H1 (cell line): ENCODE results near the gene FBXO8. TPM values are rescaled to one million over a fixed set of nuclear protein-coding genes. Genes with fewer than 3 reads are reported as not detected.

Experiments
- BCL11A ChIP-seq, 2 experiments: IDR thresholded peaks; one replicate each; pipeline ENCODE4 v1.6.1; 2011; ENCODE audit warnings: low read depth in 2 of 2, low read length in 2 of 2, mild to moderate bottlenecking in 2 of 2
- EZH2 ChIP-seq: fragments of 200-600 bp; sonication (generic); IDR thresholded peaks from 2 replicates; pipeline ENCODE4 v1.7.1; 2012; ENCODE audit warnings: low read depth, mild to moderate bottlenecking, moderate library complexity, low read length, inconsistent platforms; ENCODE audit not compliant: severe bottlenecking
- SIN3A ChIP-seq, 2 experiments: IDR thresholded peaks in 1 of 2; conservative IDR thresholded peaks in 1 of 2; 2 replicates each; pipeline ENCODE4 v1.6.1; 2011 to 2012; ENCODE audit warnings: low read length in 2 of 2, improper control_type of control experiment in 1 of 2, low read depth in 1 of 2, mild to moderate bottlenecking in 1 of 2
- SP2 ChIP-seq: IDR thresholded peaks from 2 replicates; pipeline ENCODE4 v1.6.1; 2012; ENCODE audit warnings: mild to moderate bottlenecking, low read length, inconsistent platforms
- polyA plus RNA-seq, 7 experiments: library from polyadenylated mRNA; depleted of rRNA in 3 of 7; stranded (reverse) in 5 of 7; unstranded in 2 of 7; fragments of >200 nt in 5 of 7; fragments of 200-250 nt in 2 of 7; gene quantifications; 1 replicate in 5 of 7; 2 replicates in 1 of 7; 4 replicates in 1 of 7; pipeline versions ENCODE4 v1.2.1 to v1.2.3, GENCODE V29; 2011 to 2013; ENCODE audit warnings: missing spikeins in 2 of 7, mixed read lengths in 2 of 7
- total RNA-seq: library from RNA; stranded (reverse); fragmentation: NEBNext Ultra II Directional; extraction: Animal tissue kit (Norgen Biotek cat#: 25700); gene quantifications from 2 replicates; pipeline ENCODE4 v1.2.1, GENCODE V29; 2021

FBXO8 gene
- total and polyA plus RNA-seq, 2 of the 8 experiments (the other 6 are each of a cell fraction or from before 2014, with no cell fraction given), result 5.1 to 7.5 TPM

DNA sequence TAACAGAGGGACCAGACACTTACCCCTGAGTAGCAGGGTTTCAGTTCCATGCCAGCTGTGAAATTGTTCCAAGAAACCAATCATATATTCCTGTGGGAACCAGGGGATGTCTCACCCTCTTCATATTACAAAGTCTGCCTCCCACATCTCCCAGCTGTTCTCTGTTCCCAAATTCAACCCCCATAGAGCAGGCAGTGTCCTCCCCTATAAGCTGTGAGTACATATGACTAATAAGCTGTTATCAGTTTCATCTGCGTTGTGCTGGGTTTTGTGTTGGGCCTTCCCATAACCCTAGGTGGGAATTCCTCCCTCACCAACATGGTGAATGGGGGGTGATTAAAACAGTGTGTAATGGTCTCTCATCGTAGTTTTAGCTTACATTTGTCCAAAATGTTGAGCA lies 41.3 kb upstream of the FBXO8 start (continued):
- TF ChIP-seq BCL11A (IDR thresholded peaks at IDR 0.05; ENCODE audit: low read depth in 2 of 2, low read length in 2 of 2) (no peak), SP2 (no peak), SIN3A (conservative IDR thresholded peaks at IDR 0.05 in 1 of 2, IDR thresholded peaks at IDR 0.05 in 1 of 2; ENCODE audit: low read depth in 1 of 2, low read length in 2 of 2) (no peak), EZH2 (no peak)
